Measurements from ENCODE around the gene PLAC8. TPM values are rescaled to one million over a fixed set of nuclear protein-coding genes. Genes with fewer than 3 reads are reported as not detected.
A peak's percentile ranks its signal among the peaks of the same experiment; 100 is the strongest.
"Not testable (repeated sequence)": the region's sequence is repeated elsewhere in the genome, so short reads cannot be mapped to it uniquely, and the experiment has no call there.

PLAC8 gene
- total RNA-seq, 1 donor from 2014 or later: 1.2 TPM

GRCh38 chr4:83054928-83055327, 59.6 kb downstream of the PLAC8 start:
- Mint-ChIP-seq H3K9me3 (no peaks in the 10 kb centered on the region), H3K27ac (no peak overlapping the region), H3K4me1 (no peaks in the 10 kb centered on the region), H3K36me3 (peaks cover 43% of the 10 kb centered on the region), H3K4me3 (no peak overlapping the region), H3K27me3 (ENCODE audit: low read depth) (no peaks in the 10 kb centered on the region)
- TF ChIP-seq, protein P1, sequence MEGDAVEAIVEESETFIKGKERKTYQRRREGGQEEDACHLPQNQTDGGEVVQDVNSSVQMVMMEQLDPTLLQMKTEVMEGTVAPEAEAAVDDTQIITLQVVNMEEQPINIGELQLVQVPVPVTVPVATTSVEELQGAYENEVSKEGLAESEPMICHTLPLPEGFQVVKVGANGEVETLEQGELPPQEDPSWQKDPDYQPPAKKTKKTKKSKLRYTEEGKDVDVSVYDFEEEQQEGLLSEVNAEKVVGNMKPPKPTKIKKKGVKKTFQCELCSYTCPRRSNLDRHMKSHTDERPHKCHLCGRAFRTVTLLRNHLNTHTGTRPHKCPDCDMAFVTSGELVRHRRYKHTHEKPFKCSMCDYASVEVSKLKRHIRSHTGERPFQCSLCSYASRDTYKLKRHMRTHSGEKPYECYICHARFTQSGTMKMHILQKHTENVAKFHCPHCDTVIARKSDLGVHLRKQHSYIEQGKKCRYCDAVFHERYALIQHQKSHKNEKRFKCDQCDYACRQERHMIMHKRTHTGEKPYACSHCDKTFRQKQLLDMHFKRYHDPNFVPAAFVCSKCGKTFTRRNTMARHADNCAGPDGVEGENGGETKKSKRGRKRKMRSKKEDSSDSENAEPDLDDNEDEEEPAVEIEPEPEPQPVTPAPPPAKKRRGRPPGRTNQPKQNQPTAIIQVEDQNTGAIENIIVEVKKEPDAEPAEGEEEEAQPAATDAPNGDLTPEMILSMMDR (IDR thresholded peaks at IDR 0.05; ENCODE audit: unreplicated experiment): peak; percentile 19
- no peak for DNase-seq (ENCODE audit: low spot score in 2 of 2, unreplicated experiment in 2 of 2)

- DNase-seq (ENCODE audit: low spot score in 2 of 2, unreplicated experiment in 2 of 2); H3K27ac Mint-ChIP-seq; H3K9me3 Mint-ChIP-seq; H3K4me1 Mint-ChIP-seq; H3K27me3 Mint-ChIP-seq (ENCODE audit: low read depth); H3K4me3 Mint-ChIP-seq: not testable (repeated sequence)
- peaks cover 33% of the 10 kb centered on the region for H3K36me3 Mint-ChIP-seq
These were observed 65.7 kb downstream of the PLAC8 start for GRCh38 chr4:83048781-83049180.

GRCh38 chr4:83046693-83047473, 67.6 kb downstream of the PLAC8 start:
- Mint-ChIP-seq H3K9me3 (no peaks in the 10 kb centered on the region), H3K4me1 (no peaks in the 10 kb centered on the region), H3K36me3 (peaks cover 26% of the 10 kb centered on the region), H3K27me3 (ENCODE audit: low read depth) (no peaks in the 10 kb centered on the region), H3K27ac (no peak overlapping the region), H3K4me3 (no peak overlapping the region)
- TF ChIP-seq, protein P1 (IDR thresholded peaks at IDR 0.05; ENCODE audit: unreplicated experiment): no peak
- DNase-seq (ENCODE audit: low spot score in 2 of 2, unreplicated experiment in 2 of 2): no peak

DNA sequence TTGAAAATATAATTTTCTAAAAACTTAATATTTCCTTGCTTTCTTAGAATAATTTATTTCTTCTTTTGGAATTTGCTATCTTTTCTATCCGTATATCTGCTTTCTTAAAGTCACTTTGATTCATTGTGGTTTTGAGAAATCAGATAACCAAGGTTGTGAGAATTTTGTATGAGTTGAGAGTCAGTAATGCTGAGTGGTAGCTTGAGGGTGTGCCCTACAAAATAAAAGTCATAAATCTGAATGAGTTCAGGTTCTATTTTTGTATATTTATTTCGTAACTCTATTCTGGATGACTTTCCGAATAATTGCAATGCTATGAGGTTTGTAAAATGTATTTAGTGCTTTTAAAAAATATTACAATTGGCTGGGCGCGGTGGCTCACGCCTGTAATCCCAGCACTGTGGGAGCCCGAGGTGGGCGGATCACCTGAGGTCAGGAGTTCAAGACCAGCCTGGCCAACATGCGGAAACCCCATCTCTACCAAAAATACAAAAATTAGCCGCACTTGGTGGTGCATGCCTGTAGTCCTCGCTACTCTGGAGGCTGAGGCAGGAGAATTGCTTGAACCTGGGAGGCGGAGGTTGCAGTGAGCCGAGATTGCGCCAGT, 70.6 kb downstream of the PLAC8 start:
- Mint-ChIP-seq H3K9me3 (no peaks in the 10 kb centered on the region), H3K36me3 (peaks cover 7% of the 10 kb centered on the region), H3K4me1 (no peaks in the 10 kb centered on the region), H3K4me3 (no peak overlapping the region), H3K27ac (no peak overlapping the region), H3K27me3 (ENCODE audit: low read depth) (no peaks in the 10 kb centered on the region)
- TF ChIP-seq, protein P1 (IDR thresholded peaks at IDR 0.05; ENCODE audit: unreplicated experiment): no peak
- no peak for DNase-seq (ENCODE audit: low spot score in 2 of 2, unreplicated experiment in 2 of 2)

DNA sequence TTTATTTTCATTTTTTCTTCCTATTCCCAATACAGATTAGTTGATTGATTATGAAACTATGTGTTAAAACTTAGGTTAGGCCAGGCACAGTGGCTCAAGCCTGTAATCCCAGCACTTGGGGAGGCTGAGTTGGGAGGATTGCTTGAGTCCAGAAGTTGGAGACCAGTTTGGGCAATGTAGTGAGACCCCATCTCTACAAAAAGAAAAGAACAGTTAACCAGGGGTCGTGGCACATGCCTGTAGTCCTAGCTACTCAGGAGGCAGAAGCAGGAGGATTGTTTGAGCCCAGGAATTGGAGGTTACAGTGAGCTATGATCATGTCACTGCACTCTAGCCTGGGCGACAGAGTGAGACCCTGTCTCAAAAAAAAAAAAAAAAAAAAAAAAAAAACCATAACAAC, 71.4 kb downstream of the PLAC8 start:
- not testable (repeated sequence) for H3K4me3 Mint-ChIP-seq, H3K4me1 Mint-ChIP-seq, H3K36me3 Mint-ChIP-seq

GRCh38 chr4:83040269-83040668, 74.3 kb downstream of the PLAC8 start:
- no peaks in the 10 kb centered on the region for H3K9me3 Mint-ChIP-seq
- no peak for DNase-seq (ENCODE audit: low spot score in 2 of 2, unreplicated experiment in 2 of 2)
- no peaks in the 10 kb centered on the region for H3K27me3 Mint-ChIP-seq (ENCODE audit: low read depth)
- H3K4me1 Mint-ChIP-seq: peaks cover 18% of the 10 kb centered on the region
- H3K36me3 Mint-ChIP-seq: peaks cover 4% of the 10 kb centered on the region
- H3K4me3 Mint-ChIP-seq: no peak overlapping the region
- no peak overlapping the region for H3K27ac Mint-ChIP-seq
- TF ChIP-seq, protein P1 (IDR thresholded peaks at IDR 0.05; ENCODE audit: unreplicated experiment): peak; percentile 38

More for the DNA sequence above, 71.4 kb downstream of the PLAC8 start:
- DNase-seq (ENCODE audit: low spot score in 2 of 2, unreplicated experiment in 2 of 2); H3K27ac Mint-ChIP-seq; H3K9me3 Mint-ChIP-seq; H3K27me3 Mint-ChIP-seq (ENCODE audit: low read depth): not testable (repeated sequence)

Other genes starting within 250 kb of the PLAC8 start
- gene SEC31A, start 223.6 kb downstream of the PLAC8 start, total RNA-seq: 284 to 308 TPM (median 303 TPM) in 3 replicates
- 7.6 to 8.8 TPM (median 8.3 TPM) in 3 replicates for gene THAP9, start 214.0 kb downstream of the PLAC8 start, total RNA-seq
- 12.9 to 13.1 TPM (median 12.9 TPM) in 3 replicates for gene LIN54, start 103.9 kb downstream of the PLAC8 start, total RNA-seq
- 34.1 to 39.6 TPM (median 36.6 TPM) in 3 replicates for gene COPS4, start 79.5 kb downstream of the PLAC8 start, total RNA-seq
- gene COQ2, start 170.1 kb upstream of the PLAC8 start, total RNA-seq: 7.3 to 8.0 TPM (median 7.9 TPM) in 3 replicates
- 0.80 to 1.0 TPM (median 0.97 TPM) in 3 replicates for gene HPSE, start 220.1 kb upstream of the PLAC8 start, total RNA-seq

Data from mesothelial cell of epicardium (in vitro differentiated cells).